Tongue (tissue), 2 donors: ENCODE results near the gene DDX3Y. TPM values are rescaled to one million over a fixed set of nuclear protein-coding genes. Genes with fewer than 3 reads are reported as not detected.

ENCODE experiments used
- DNase-seq: peaks from one replicate; pipeline ENCODE4 v3.0.0-alpha.2; 2015
- total RNA-seq: library from RNA; depleted of rRNA; stranded (reverse); fragments of >200 nt; gene quantifications from one replicate; pipeline ENCODE4 v1.2.3, GENCODE V29; 2014

Gene DDX3Y
- total RNA-seq = not detected

GRCh38 chrY:12904618-12905516 is at the start of gene DDX3Y:
DDX3Y (plus strand) TSS chrY:12904868; CDS start chrY:12904937, 69 bp downstream.
- peak; percentile 96 for DNase-seq

GRCh38 chrY:12855791-12856275 is 48.8 kb upstream of the DDX3Y start:
- no peak for DNase-seq

- DNase-seq = no peak
These were observed 36.7 kb upstream of the DDX3Y start for GRCh38 chrY:12867960-12868359.

GRCh38 chrY:12896973-12897372 is 7.7 kb upstream of the DDX3Y start:
- DNase-seq = no peak

- DNase-seq = no peak
These were observed 6.1 kb upstream of the DDX3Y start for GRCh38 chrY:12898604-12899003.

- peak; percentile 91 for DNase-seq
These were observed 827 bp downstream of the DDX3Y start for GRCh38 chrY:12905517-12905872.

GRCh38 chrY:12905895-12906294 is 1.2 kb downstream of the DDX3Y start:
- peak; percentile 42 for DNase-seq

- no peak for DNase-seq
These were observed 8.9 kb downstream of the DDX3Y start for GRCh38 chrY:12913541-12913940.

- DNase-seq = no peak
These were observed 23.4 kb downstream of the DDX3Y start for GRCh38 chrY:12928043-12928442.

GRCh38 chrY:12941725-12942687 is 37.3 kb downstream of the DDX3Y start:
- peak; percentile 45 for DNase-seq

Other genes starting within 250 kb of the DDX3Y start
- gene USP9Y, start 203.6 kb upstream of the DDX3Y start, total RNA-seq = not detected